GM19238 (cell line): Measurements from ENCODE around the gene TRIM68.

Experiments
- DNase-seq: peaks from one replicate; pipeline ENCODE4 v3.0.0; 2011; ENCODE audit warnings: low spot score; ENCODE audit not compliant: insufficient read length

Gene TRIM68

GRCh38 chr11:4606231-4607015 is 1.6 kb downstream of the TRIM68 start:
- DNase-seq, result no peak

- DNase-seq, result no peak
Observed at GRCh38 chr11:4605057-4605456, 3.0 kb downstream of the TRIM68 start.

GRCh38 chr11:4593739-4594138 is 14.3 kb downstream of the TRIM68 start, which contains the start of gene OR52I1:
Gene OR52I1 (plus strand): TSS chr11:4594039. CDS start chr11:4594039, 0 bp downstream.
- DNase-seq, result no peak

GRCh38 chr11:4589017-4589416 is 19.0 kb downstream of the TRIM68 start:
- DNase-seq, result no peak

- no peak for DNase-seq
Observed at GRCh38 chr11:4581443-4581842, 26.6 kb downstream of the TRIM68 start, which contains the start of gene OR52I2. Gene OR52I2 (plus strand): TSS chr11:4581743.

- no peak for DNase-seq
Observed at GRCh38 chr11:4580124-4580523, 27.9 kb downstream of the TRIM68 start.

- no peak for DNase-seq
Observed at GRCh38 chr11:4578624-4579023, 29.4 kb downstream of the TRIM68 start.

GRCh38 chr11:4577761-4578160 is 30.3 kb downstream of the TRIM68 start:
- no peak for DNase-seq

GRCh38 chr11:4576880-4577279 is 31.2 kb downstream of the TRIM68 start:
- DNase-seq, result no peak

- no peak for DNase-seq
Observed at GRCh38 chr11:4569075-4569474, 39.0 kb downstream of the TRIM68 start.

GRCh38 chr11:4565371-4565770 is 42.7 kb downstream of the TRIM68 start:
- DNase-seq, result no peak

GRCh38 chr11:4560467-4560866 is 47.6 kb downstream of the TRIM68 start:
- DNase-seq, result no peak

- DNase-seq, result no peak
Observed at GRCh38 chr11:4559527-4560440, 48.2 kb downstream of the TRIM68 start.

GRCh38 chr11:4551346-4551979 is 56.6 kb downstream of the TRIM68 start:
- no peak for DNase-seq
